SK-N-SH (cell line): ENCODE data around the gene BCL6B.

Experiments
- CHD2 ChIP-seq: fragments of 150-350 bp; IDR thresholded peaks from 2 replicates; pipeline ENCODE4 v1.6.1; 2018; ENCODE audit warnings: low read length; ENCODE audit not compliant: partially characterized antibody
- CTCF ChIP-seq: fragments of 200-600 bp; sonication (generic); IDR thresholded peaks from 2 replicates; pipeline ENCODE4 v1.6.1; 2017; ENCODE audit warnings: antibody characterized with exemption, mild to moderate bottlenecking, moderate library complexity
- EZH2phosphoT487 ChIP-seq: fragments of 200-600 bp; sonication (generic); IDR thresholded peaks from 2 replicates; pipeline ENCODE4 v1.6.1; 2017; ENCODE audit warnings: low read depth, mixed run types, mild to moderate bottlenecking, antibody characterized with exemption, moderate library complexity, borderline replicate concordance
- FOXM1 ChIP-seq: IDR thresholded peaks from 2 replicates; pipeline ENCODE4 v1.4.0; 2012; ENCODE audit warnings: low read depth, mild to moderate bottlenecking
- GABPA ChIP-seq: IDR thresholded peaks from 2 replicates; pipeline ENCODE4 v1.4.0; 2012; ENCODE audit warnings: low read depth, mild to moderate bottlenecking
- MAX ChIP-seq: IDR thresholded peaks from 2 replicates; pipeline ENCODE4 v1.4.0; 2012; ENCODE audit warnings: low read depth
- POLR2AphosphoS5 ChIP-seq: IDR thresholded peaks from 2 replicates; pipeline ENCODE4 v1.6.1; 2012; ENCODE audit warnings: low read depth, low read length
- RAD21 ChIP-seq: IDR thresholded peaks from 2 replicates; pipeline ENCODE4 v1.6.1; 2012; ENCODE audit warnings: mild to moderate bottlenecking, low read length
- REST ChIP-seq: IDR thresholded peaks from 2 replicates; pipeline ENCODE4 v1.6.1; 2012; ENCODE audit warnings: mild to moderate bottlenecking, low read depth, low read length, moderate library complexity
- SIN3A ChIP-seq: IDR thresholded peaks from 2 replicates; pipeline ENCODE4 v1.6.1; 2012; ENCODE audit warnings: low read depth, mild to moderate bottlenecking, low read length, moderate library complexity, borderline replicate concordance
- SMC3 ChIP-seq: IDR thresholded peaks from 2 replicates; pipeline ENCODE4 v1.6.1; 2012; ENCODE audit warnings: low read depth, low read length, improper control_type of control experiment
- USF1 ChIP-seq: IDR thresholded peaks from 2 replicates; pipeline ENCODE4 v1.4.0; 2012; ENCODE audit warnings: low read depth, borderline replicate concordance
- USF2 ChIP-seq: fragments of 150-350 bp; IDR thresholded peaks from 2 replicates; pipeline ENCODE4 v1.6.1; 2017; ENCODE audit warnings: antibody characterized with exemption, low read length, low read depth, borderline replicate concordance
- ZBTB33 ChIP-seq: IDR thresholded peaks from 2 replicates; pipeline ENCODE4 v1.4.0; 2012; ENCODE audit warnings: low read depth, borderline replicate concordance

- TF ChIP-seq CTCF (no peak), CHD2 (no peak), RAD21 (no peak), GABPA (no peak), USF2 (no peak), EZH2phosphoT487 (no peak), MAX (no peak), SMC3 (no peak), USF1 (no peak), FOXM1 (no peak), SIN3A (no peak), REST (no peak), POLR2AphosphoS5 (no peak), ZBTB33 (no peak)
Measured at GRCh38 chr17:7078711-7079110, 55.9 kb downstream of the BCL6B start.
